ENCODE data around the gene SCG2. TPM values are rescaled to one million over a fixed set of nuclear protein-coding genes. Genes with fewer than 3 reads are reported as not detected.
"Not testable (repeated sequence)": the region's sequence is repeated elsewhere in the genome, so short reads cannot be mapped to it uniquely, and the experiment has no call there.

SCG2 gene
- total RNA-seq, 2 donors from 2014 or later, result not detected

DNA sequence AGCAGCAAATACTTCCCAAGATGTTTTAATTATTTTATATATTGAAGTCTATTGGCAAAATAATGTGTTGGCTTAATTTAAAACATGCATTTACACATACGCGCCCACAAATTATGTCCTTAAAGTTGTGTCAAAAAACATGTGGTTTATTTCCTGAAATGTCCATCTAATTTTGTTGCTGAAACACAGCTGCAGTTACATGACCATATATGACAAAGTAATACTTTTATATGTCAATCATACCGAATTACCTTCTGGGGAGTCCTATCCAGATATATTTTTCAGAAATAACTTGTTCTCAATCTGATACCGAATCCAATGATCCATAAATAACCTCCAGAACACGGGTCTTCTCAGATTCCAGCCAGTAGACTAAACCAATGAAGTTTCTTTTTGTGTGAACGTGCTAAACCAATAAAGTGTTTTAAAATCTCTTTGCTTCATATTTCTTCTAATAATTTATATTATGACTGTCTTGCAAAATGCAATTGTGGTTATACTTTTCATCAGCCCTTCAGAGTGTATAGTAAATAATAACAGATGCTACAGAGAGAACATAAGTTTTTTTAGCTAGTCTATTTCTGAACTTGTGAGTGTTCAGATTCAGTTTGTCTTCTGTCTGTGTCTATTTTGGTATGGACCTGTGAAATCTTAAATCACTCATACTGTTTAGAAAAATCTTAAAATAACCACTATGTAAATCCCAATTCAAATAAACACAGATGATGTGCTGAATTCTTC, 2.4 kb downstream of the SCG2 start:
- no peak for DNase-seq
- H3K36me3 Mint-ChIP-seq (ENCODE audit: insufficient read depth in 2 of 2), result no peaks in the 10 kb centered on the region
- H3K4me1 Mint-ChIP-seq (ENCODE audit: low read depth), result no peaks in the 10 kb centered on the region
- H3K9me3 Mint-ChIP-seq, result no peaks in the 10 kb centered on the region
- no peaks in the 10 kb centered on the region for H3K27me3 Mint-ChIP-seq (ENCODE audit: low read depth)
- ATAC-seq (replicated peaks in 1 of 2), result no peak
- H3K4me3 Mint-ChIP-seq, result no peak overlapping the region
- no peak overlapping the region for H3K27ac Mint-ChIP-seq

DNA sequence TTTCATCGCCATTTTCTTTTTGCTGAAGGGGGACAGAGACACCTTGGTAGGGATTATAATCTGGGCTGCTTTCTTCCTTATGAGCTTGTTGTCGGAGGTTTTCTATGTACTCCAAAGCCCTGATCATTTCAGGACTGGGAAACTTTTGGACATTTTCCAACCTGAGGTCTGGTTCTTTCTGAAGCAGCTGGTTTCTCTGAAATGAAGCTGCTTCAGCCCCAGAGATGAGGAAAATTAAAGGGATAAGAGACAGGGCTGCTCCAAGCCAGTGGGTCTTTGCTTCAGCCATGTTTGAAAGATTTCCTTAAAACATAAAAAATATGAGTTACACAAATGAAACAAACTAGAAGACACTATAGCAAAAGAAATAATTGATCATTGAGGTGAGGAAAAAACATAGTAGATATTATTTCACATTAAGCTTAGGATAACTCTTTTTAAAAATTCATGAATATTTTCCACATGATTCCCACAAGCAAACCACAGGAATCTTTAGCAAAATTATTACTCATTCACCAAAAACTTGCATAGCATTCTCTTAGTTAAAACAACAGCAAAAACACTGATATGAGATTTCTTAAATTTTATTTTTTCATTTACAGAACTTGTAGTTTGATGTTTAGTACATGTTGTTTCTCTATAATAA, 3.0 kb downstream of the SCG2 start:
- H3K9me3 Mint-ChIP-seq, result no peaks in the 10 kb centered on the region

DNA sequence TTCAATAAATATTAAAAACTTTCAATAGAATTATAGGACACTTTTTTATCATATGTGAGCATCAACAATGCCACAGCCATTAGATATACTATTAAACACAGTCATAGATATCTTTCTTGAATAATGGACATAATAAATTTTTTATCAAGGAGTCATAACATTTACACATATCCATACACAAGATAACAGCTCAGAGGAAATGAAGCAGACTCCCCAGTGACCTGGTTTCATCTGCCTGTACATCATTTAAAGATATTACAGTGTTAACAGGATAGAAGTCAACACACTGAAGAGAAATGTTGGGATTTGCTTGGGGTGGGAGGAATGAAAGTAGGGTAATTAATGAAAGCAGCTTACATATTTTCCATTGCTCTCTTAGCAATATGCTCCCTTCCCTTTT, 5.1 kb downstream of the SCG2 start:
- no peaks in the 10 kb centered on the region for H3K27me3 Mint-ChIP-seq (ENCODE audit: low read depth)
- no peak overlapping the region for H3K27ac Mint-ChIP-seq
- ATAC-seq (replicated peaks in 1 of 2) (no peak), DNase-seq (no peak)
- peaks cover 0 to 4% of the 10 kb centered on the region in 2 donors for H3K9me3 Mint-ChIP-seq
- H3K4me3 Mint-ChIP-seq, result no peak overlapping the region
- no peaks in the 10 kb centered on the region for H3K4me1 Mint-ChIP-seq (ENCODE audit: low read depth)
- no peaks in the 10 kb centered on the region for H3K36me3 Mint-ChIP-seq (ENCODE audit: insufficient read depth in 2 of 2)

More for the DNA sequence above, 3.0 kb downstream of the SCG2 start:
- no peak for DNase-seq
- Mint-ChIP-seq H3K27ac (no peak overlapping the region), H3K27me3 (ENCODE audit: low read depth) (no peaks in the 10 kb centered on the region), H3K36me3 (ENCODE audit: insufficient read depth in 2 of 2) (no peaks in the 10 kb centered on the region), H3K4me3 (no peak overlapping the region), H3K4me1 (ENCODE audit: low read depth) (no peaks in the 10 kb centered on the region)
- ATAC-seq (replicated peaks in 1 of 2), result no peak

DNA sequence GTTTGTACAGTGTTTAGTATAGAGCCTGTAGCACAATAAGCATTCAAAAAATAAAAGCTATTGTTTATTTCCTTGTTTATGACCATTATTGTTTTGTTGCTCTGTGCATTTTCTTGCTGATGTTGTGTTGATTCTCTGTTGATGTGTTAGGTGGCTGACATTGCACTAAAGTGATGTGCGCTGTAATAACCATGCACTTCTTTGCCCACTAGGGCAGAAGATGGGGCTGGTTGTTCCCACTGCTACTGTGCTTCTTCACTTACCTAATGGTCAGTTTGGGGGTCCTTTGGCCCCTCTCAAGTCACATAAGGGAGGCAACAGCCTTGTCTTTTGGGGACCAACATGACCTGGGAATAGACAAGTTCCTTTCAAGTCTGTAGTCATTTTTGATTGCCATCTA, 6.0 kb downstream of the SCG2 start:
- no peaks in the 10 kb centered on the region for H3K27me3 Mint-ChIP-seq (ENCODE audit: low read depth)
- no peak for ATAC-seq (replicated peaks in 1 of 2)
- DNase-seq, result no peak
- no peak overlapping the region for H3K27ac Mint-ChIP-seq
- peaks cover 0 to 4% of the 10 kb centered on the region in 2 donors for H3K9me3 Mint-ChIP-seq
- no peaks in the 10 kb centered on the region for H3K4me1 Mint-ChIP-seq (ENCODE audit: low read depth)
- no peaks in the 10 kb centered on the region for H3K36me3 Mint-ChIP-seq (ENCODE audit: insufficient read depth in 2 of 2)
- no peak overlapping the region for H3K4me3 Mint-ChIP-seq

DNA sequence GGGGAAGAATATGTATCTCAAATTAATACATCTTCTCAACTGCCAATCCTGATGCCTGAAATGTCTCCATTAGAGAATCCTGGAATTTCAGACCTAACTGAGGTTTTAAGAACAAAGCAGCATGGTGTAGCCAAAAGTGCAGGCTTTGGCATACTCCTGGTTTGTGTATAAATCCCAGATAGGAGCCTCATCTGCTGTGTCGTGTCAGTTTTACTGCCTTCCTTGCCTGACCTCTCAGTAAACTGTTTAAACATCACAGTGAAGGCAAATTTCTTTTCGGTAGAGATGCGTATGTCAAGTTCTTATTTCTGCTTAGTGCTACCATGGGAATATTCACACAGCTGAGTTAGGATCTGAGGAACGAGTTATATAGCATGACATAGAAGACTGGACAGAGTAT, 7.3 kb downstream of the SCG2 start:
- ATAC-seq (replicated peaks in 1 of 2) (no peak), DNase-seq (no peak)
- Mint-ChIP-seq H3K4me1 (ENCODE audit: low read depth) (no peaks in the 10 kb centered on the region), H3K36me3 (ENCODE audit: insufficient read depth in 2 of 2) (no peaks in the 10 kb centered on the region), H3K9me3 (peaks cover 0 to 4% of the 10 kb centered on the region in 2 donors), H3K27me3 (ENCODE audit: low read depth) (no peaks in the 10 kb centered on the region), H3K4me3 (no peak overlapping the region), H3K27ac (no peak overlapping the region)

DNA sequence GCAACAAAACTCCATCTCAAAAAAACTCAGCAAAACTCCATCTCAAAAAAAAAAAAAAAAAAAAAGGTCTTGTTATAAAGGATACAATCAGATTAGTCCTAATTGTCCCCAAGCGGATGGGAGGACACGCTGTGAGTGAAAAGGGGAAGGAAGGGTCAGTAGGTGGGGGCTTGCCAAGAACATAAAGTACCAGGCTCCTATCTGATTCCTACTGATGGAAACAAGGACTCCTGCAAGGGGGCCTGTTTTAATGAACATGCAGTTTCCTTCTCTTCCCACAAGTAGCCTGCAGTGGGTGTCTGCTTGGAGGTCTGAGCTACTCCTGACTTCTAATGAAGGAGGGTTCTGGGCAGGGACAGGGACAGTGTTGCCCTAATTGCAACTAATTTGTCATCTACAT, 7.9 kb downstream of the SCG2 start:
- Mint-ChIP-seq H3K4me3 (no peak overlapping the region), H3K4me1 (ENCODE audit: low read depth) (no peaks in the 10 kb centered on the region), H3K27me3 (ENCODE audit: low read depth) (no peaks in the 10 kb centered on the region), H3K36me3 (ENCODE audit: insufficient read depth in 2 of 2) (no peaks in the 10 kb centered on the region), H3K27ac (no peak overlapping the region), H3K9me3 (peaks cover 0 to 4% of the 10 kb centered on the region in 2 donors)
- no peak for ATAC-seq (replicated peaks in 1 of 2)
- no peak for DNase-seq

DNA sequence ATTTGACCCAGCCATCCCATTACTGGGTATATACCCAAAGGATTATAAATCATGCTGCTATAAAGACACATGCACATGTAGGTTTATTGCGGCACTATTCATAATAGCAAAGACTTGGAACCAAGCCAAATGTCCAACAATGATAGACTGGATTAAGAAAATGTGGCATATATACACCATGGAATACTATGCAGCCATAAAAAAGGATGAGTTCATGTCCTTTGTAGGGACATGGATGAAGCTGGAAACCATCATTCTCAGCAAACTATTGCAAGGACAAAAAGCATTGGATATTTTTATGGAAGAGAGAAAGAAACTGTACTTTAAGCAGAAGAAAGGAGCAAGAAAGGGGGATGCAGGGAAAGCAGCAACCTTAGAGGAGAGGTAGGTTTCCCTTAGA, 9.5 kb downstream of the SCG2 start:
- not testable (repeated sequence) for H3K36me3 Mint-ChIP-seq (ENCODE audit: insufficient read depth in 2 of 2); DNase-seq; H3K4me3 Mint-ChIP-seq; H3K4me1 Mint-ChIP-seq (ENCODE audit: low read depth); ATAC-seq (replicated peaks in 1 of 2); H3K27ac Mint-ChIP-seq; H3K9me3 Mint-ChIP-seq; H3K27me3 Mint-ChIP-seq (ENCODE audit: low read depth)

DNA sequence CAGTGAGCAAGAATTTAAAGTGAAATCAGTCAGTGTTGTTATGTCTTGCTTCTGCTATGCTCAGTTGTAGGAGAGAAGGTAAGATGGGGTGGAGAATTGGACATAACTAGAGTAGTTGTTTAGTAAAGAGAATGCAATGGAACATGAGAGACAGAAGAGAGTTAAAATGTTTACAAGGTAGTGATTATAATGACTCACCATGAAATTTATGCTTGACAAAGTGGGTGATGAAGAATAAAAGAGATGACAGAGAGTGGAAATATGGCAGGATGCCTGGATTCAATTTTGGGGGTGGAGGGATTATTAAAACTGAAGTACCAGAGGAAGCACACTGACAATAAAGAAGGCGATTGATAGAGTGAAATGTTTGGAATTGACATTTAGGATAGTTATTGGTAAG, 10.6 kb downstream of the SCG2 start:
- Mint-ChIP-seq H3K27me3 (ENCODE audit: low read depth) (no peaks in the 10 kb centered on the region), H3K27ac (no peak overlapping the region), H3K36me3 (ENCODE audit: insufficient read depth in 2 of 2) (no peaks in the 10 kb centered on the region), H3K9me3 (peaks cover 0 to 4% of the 10 kb centered on the region in 2 donors), H3K4me3 (no peak overlapping the region), H3K4me1 (ENCODE audit: low read depth) (no peaks in the 10 kb centered on the region)
- no peak for DNase-seq
- ATAC-seq (replicated peaks in 1 of 2), result no peak

DNA sequence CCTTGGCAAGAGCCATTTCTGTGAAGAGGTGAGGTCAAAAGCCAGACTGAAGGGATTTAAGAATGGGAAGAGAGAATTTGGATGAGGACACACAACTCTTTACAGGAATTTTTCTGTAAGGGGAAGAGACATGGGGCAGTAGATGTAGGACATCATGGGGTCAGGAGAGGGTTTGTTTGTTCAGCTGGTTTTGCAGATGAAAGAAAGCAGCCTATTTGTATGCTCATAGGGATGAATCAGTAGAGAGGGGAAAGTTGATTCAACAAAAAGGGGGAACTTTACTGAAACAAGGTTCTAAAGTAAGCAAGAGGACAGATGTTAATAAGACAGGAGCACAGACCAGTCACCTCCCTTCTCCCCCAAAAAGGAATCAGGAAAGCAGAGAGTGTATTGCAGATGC, 11.2 kb downstream of the SCG2 start:
- Mint-ChIP-seq H3K27ac (no peak overlapping the region), H3K4me3 (no peak overlapping the region), H3K9me3 (peaks cover 0 to 4% of the 10 kb centered on the region in 2 donors), H3K27me3 (ENCODE audit: low read depth) (no peaks in the 10 kb centered on the region), H3K36me3 (ENCODE audit: insufficient read depth in 2 of 2) (no peaks in the 10 kb centered on the region), H3K4me1 (ENCODE audit: low read depth) (no peaks in the 10 kb centered on the region)
- DNase-seq (no peak), ATAC-seq (replicated peaks in 1 of 2) (no peak)

DNA sequence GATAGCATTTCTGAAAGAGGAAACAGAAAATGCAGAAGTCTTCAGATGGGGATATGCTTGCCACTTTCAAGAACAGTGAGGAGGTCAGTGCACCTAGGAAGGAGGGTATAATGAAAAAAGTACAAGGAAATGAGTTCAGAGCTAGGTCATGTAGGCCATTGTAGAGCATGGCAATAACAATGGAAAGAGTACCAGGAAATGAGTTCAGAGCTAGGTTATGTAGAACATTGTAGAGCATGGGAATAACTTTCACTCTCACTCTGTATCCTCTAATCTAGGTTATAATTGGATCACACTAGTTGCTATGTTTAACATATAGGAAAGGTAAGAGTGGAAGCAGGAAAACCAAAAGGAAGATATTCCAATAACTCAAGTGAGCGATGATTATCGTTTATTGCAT, 12.3 kb downstream of the SCG2 start:
- no peaks in the 10 kb centered on the region for H3K4me1 Mint-ChIP-seq (ENCODE audit: low read depth)
- DNase-seq (no peak), ATAC-seq (replicated peaks in 1 of 2) (no peak)
- no peak overlapping the region for H3K27ac Mint-ChIP-seq
- no peak overlapping the region for H3K4me3 Mint-ChIP-seq
- peaks cover 0 to 4% of the 10 kb centered on the region in 2 donors for H3K9me3 Mint-ChIP-seq
- no peaks in the 10 kb centered on the region for H3K27me3 Mint-ChIP-seq (ENCODE audit: low read depth)
- H3K36me3 Mint-ChIP-seq (ENCODE audit: insufficient read depth in 2 of 2), result no peaks in the 10 kb centered on the region

DNA sequence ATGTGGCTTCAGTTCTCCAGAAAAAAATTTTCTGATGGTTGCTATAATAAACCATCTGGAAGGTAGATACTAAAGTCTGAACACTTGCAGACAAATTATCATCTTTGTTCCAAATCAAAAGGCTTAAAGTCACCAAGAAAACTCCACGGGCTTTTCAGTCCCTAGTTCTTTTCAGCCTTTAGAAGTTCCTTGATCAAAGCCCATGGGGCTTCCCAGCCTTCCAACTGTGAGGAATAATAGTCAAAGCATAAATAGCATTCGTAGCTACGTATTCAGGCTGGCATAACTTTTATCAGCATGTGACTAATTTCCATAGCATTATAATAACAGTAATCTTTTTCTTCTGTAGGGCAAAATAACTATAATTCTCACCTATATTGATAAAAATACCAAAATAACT, 13.9 kb downstream of the SCG2 start:
- Mint-ChIP-seq H3K4me3 (no peak overlapping the region), H3K9me3 (peaks cover 0 to 4% of the 10 kb centered on the region in 2 donors), H3K36me3 (ENCODE audit: insufficient read depth in 2 of 2) (no peaks in the 10 kb centered on the region), H3K4me1 (ENCODE audit: low read depth) (no peaks in the 10 kb centered on the region), H3K27me3 (ENCODE audit: low read depth) (no peaks in the 10 kb centered on the region), H3K27ac (no peak overlapping the region)
- DNase-seq, result no peak
- no peak for ATAC-seq (replicated peaks in 1 of 2)

DNA sequence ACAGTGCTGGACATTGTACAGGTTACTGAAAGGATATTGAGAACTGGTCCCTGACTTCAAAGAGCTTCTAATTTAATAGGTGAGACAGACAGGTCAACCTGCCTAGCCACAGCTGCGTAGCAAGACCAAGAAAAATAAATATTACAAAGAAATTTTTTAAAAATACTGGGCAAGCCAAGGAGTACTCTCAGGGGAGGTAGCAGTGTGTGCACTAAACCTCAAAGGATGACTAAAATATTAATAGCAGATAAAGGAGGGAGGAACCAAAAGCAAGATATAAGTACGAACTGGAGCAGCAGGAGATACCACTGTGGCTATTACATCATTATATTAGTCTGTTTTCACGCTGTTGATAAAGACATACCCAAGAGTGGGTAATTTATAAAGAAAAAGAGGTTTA, 14.9 kb downstream of the SCG2 start:
- Mint-ChIP-seq H3K27me3 (ENCODE audit: low read depth) (no peaks in the 10 kb centered on the region), H3K9me3 (no peaks in the 10 kb centered on the region), H3K4me1 (ENCODE audit: low read depth) (no peaks in the 10 kb centered on the region)

DNA sequence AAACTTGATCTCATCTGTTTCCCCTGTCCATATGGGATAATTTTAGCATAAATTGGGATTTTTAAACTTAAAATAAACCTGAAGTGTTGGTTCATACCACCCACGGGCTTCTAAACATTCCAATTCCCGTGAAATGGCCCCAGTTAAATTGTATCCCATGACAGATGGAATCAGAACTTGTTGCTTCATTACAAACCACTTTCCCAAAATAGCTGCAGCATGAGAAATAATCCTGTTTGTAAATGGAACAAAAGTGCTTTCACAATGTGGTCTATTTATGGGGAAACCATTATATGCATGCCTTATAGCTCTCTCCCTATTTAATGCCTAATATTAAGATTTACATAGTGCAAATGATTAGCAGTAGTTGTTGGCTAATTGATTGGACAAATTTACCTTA, 15.9 kb downstream of the SCG2 start:
- H3K9me3 Mint-ChIP-seq, result no peaks in the 10 kb centered on the region
- no peak overlapping the region for H3K4me3 Mint-ChIP-seq
- no peaks in the 10 kb centered on the region for H3K27me3 Mint-ChIP-seq (ENCODE audit: low read depth)
- H3K27ac Mint-ChIP-seq, result no peak overlapping the region
- ATAC-seq (replicated peaks in 1 of 2), result no peak
- no peaks in the 10 kb centered on the region for H3K4me1 Mint-ChIP-seq (ENCODE audit: low read depth)
- no peaks in the 10 kb centered on the region for H3K36me3 Mint-ChIP-seq (ENCODE audit: insufficient read depth in 2 of 2)
- no peak for DNase-seq

More for the DNA sequence above, 14.9 kb downstream of the SCG2 start:
- Mint-ChIP-seq H3K36me3 (ENCODE audit: insufficient read depth in 2 of 2) (no peaks in the 10 kb centered on the region), H3K4me3 (no peak overlapping the region), H3K27ac (no peak overlapping the region)
- ATAC-seq (replicated peaks in 1 of 2), result no peak
- DNase-seq, result no peak

DNA sequence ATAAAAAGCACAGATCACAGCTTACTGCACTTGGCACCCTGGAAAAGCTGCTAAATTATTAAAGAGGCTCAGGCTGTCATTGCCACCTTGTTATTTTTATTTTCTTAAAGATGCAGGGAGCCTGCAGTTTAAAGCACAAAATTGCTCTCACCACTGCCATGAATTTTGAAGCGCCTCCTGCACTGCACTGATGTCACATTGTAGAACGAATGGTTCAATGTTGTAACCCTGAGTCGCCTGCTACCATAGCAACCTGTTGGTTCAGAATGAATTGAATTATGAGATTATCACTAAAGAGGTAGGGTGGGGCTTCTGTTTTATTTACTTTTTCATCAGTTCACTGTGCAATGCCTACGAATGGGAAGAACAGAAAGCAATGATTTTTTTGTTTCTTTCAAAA, 16.5 kb downstream of the SCG2 start:
- Mint-ChIP-seq H3K4me3 (no peak overlapping the region), H3K27me3 (ENCODE audit: low read depth) (no peaks in the 10 kb centered on the region), H3K27ac (no peak overlapping the region), H3K36me3 (ENCODE audit: insufficient read depth in 2 of 2) (no peaks in the 10 kb centered on the region), H3K9me3 (no peaks in the 10 kb centered on the region), H3K4me1 (ENCODE audit: low read depth) (no peaks in the 10 kb centered on the region)
- DNase-seq (no peak), ATAC-seq (replicated peaks in 1 of 2) (no peak)

All from activated T-cell treated with anti-CD3 and anti-CD28 coated beads, Interleukin-2, amount 50 U/mL, for 72 hours (primary cell).